SK-MEL-5 (cell line): ENCODE measurements around the gene SOD3. TPM values are rescaled to one million over a fixed set of nuclear protein-coding genes. Genes with fewer than 3 reads are reported as not detected.

ENCODE experiments used
- DNase-seq: peaks from one replicate; pipeline ENCODE4 v3.0.0-alpha.2; 2016; ENCODE audit warnings: low read depth, low spot score
- in situ Hi-C: cut with HindIII; loops from 2 replicates; pipeline ENCODE4 v1.10.0; 2016; ENCODE audit warnings: low sequenced_read_pairs, high pct_unique_total_duplicates, low pct_unique_long_range_greater_than_20kb
- total RNA-seq: library from RNA; depleted of rRNA; stranded (reverse); fragments of >200 nt; shearing (Covaris generic); gene quantifications from 2 replicates; pipeline ENCODE4 v1.2.3, GENCODE V29; 2014

SOD3 gene
- total RNA-seq, 1 experiment from 2014 or later: not detected

DNA sequence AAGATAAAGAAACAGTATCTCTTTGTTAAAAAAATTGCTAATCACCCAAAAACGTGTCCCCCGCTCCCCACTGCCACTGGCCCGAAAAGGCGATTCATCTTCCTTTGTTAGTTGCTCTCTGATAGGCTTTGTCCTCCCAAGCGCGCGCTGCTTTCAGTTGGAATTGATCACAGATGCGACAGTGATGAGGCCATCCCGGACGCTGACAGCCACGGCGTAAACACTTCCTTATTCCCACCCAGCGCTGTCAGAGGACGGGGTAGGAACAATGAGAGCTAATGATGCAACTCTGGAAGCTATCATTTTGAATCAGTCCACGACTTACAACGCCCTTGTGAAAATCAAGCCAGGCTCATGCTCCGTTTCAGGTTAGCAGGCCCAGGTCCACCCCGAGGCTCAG is 21.4 kb downstream of the SOD3 start:
- DNase-seq: no peak

DNA sequence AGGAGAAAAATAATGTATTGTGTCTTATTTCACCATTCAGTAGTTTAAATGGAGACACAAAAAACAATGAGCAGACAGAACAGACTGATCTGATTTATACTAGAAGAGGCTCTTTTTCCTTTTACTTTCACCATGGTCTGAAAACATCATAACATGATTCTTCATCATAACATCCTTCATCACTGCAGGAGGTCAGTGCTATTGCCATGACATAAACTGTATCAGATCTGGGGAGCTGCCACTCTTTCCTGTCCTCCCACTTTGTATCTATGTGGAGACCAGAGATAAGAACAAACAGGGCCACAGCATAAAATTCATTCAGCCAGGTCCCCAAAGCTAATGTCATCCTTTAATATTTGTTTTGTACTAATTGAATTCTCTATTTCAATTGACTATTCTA is 25.2 kb downstream of the SOD3 start:
- in situ Hi-C loops: no loop called here
- DNase-seq: no peak

More for the DNA sequence above, 21.4 kb downstream of the SOD3 start:
- in situ Hi-C loops: no loop called here

DNA sequence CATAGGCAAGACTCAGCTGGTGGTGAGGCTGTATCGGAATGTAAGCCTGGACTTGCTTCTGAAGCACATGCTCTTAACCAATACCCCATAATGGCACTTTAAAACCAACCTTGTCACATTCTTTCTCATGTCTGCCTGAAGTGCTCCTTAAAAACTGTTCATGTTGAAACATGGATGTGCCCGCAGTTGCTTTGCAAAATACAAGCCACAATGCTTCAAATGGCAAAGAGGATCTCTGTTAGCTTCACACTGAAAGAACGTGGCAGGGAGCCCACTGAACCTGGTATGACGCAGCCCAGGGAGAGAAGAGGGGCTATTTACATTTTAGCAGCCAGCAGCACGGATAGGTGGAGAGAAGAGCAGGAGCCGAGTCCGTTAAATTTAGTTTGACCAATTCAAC is 29.3 kb downstream of the SOD3 start:
- DNase-seq: no peak
- in situ Hi-C loops: no loop called here

DNA sequence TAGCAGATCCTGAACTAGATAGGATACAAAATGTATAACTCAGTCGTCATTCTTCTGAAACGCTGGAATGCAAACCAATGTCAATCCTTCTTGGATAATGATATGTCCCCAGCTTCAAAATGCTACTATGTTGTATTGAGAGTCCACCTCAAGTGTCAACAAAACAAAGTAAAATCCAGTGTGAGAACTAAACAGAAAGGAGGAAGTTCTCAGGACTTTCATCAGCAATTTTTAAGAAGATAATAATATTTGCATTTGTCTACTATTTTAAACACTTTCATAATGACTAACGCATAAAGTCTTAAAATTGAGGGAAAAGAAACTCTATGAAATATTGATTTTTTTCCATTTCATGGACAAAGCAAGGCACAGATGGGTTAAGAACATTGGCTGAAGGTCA is 36.3 kb downstream of the SOD3 start:
- DNase-seq: no peak
- in situ Hi-C loops: no loop called here

DNA sequence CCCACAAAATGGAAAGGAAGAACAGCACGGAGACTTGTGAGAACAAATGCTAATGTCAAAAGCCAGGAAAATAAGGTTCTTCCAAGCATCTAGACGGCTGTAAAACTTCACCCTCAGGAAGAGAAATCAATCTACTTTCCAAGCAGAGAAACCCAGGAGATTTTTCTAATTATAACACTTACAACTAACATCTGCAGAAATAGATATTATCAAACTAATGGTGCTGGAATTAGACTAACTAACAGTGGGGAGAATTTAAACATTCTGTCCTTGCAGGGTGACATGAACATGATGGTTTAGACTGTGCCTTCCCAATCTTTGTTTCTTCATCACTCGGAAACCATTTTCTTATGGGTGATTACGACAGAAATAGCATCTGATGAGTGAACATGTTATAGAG is 40.3 kb downstream of the SOD3 start:
- DNase-seq: no peak
- in situ Hi-C loops: no loop called here

DNA sequence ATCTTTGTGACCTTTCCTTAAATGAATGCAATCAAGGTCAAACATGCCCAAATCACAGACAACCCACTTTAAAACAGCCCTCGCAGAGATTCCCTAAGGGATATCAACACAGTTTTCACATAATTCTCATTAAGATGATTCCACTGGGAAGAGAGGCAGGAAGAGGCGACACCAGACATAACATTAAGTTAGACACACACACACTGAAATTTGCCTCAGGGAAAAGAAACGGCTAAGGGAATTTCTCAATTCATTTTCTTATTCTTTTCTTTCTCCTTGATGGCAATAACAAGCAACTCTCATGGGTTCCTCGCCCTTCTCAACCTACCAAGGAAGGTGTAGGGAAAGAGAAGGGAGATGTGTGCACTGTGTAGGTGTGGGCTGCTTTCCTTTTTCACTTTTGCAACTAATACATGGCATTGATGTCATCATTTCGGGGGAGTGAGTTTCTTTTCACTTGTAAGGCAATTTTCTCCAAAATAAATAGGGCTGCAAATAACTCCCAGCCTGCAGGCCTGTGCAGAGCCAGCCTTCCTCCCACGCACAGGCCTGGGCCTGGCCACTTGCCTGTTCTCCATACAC is 41.4 kb downstream of the SOD3 start:
- in situ Hi-C loops: no loop called here
- DNase-seq: no peak

DNA sequence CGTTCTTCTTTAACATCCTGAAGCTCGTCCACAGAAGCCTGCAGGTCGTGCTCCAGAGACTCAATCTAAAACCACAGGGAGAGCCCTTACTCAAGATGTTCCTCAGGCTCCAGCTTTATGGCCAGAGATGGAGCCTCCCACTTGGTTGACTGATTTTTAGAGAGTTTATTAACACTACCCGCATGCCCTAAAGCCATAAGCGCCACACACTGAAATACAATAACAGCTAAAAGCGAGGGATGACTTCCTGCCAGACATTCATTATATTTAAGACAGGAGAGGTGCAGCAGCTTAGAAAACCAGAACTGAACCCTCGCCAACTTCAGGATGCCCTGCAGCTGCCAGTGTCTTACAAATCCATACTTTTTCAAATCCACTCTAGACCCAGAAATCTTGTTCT is 42.0 kb downstream of the SOD3 start:
- in situ Hi-C loops: no loop called here
- no peak for DNase-seq

DNA sequence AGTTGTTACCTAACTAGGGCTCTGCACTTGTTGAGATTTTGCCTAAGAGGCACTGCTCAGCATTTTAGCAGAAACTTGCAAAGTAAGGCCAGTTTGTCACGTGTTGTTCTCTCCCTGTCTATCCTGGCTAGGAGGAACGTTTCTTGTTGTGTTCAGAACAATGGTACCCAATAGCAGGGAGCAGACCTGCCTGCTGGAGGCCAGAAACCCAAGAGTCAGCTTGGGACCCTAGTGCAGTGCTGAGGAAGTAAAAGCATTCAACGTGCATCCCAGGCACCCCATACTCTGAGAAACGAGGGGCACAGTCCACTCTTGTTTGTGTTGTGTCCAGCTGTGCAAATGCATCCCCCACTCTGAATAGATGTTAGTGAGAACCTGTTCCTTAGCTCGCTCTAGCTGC is 42.4 kb downstream of the SOD3 start:
- in situ Hi-C loops: no loop called here
- no peak for DNase-seq

DNA sequence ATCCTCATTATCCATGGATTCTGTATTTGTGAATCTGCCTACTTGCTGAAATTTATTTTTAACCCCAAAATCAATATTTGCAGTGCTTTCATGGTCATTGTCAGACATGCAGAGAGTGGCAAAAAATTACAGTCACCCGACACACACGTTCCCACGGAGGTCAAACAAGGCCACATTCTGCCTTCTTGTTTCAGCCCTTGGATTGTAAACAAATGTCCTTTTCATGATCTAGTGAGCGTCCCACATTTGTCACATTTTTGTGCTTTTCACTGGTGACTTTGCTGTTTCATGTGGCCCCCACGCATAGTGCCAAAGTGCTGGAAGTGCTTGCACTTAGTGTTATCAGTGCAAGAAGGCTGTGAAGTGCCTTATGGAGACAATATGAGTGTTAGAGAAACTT is 45.0 kb downstream of the SOD3 start:
- no peak for DNase-seq
- in situ Hi-C loops: no loop called here

DNA sequence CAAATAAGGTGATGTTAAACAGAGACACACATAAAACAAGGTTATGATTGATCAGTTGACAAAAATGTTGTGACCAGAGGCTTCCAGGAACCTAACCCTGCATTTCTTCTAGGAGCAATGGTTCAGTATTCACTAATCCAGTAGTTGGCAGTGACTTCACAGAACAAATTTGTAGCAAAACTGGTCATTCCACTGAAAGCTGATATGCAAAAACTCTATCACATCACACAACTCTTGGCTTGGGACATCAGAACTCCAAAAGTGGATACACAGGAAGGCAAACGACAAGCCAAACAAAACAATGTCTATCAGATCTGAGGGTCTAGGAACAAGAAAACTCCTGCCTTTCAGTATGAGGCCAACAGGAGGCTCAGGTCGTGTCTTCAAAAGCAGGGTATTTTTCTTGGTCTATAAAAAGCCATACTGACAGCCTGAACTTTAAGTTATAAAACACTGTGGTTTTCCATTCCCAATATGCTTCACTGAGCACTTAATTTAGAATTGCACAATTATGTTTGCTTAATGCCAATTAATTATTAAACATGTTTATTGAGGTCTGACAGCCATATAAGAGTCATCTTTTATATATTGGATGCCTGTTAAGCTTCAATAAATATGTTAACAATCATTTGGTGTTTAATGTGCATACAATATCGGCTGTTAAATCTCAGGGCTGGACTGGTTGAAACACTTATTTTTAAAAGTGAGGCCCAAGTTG is 45.6 kb downstream of the SOD3 start:
- in situ Hi-C loops: no loop called here
- no peak for DNase-seq

DNA sequence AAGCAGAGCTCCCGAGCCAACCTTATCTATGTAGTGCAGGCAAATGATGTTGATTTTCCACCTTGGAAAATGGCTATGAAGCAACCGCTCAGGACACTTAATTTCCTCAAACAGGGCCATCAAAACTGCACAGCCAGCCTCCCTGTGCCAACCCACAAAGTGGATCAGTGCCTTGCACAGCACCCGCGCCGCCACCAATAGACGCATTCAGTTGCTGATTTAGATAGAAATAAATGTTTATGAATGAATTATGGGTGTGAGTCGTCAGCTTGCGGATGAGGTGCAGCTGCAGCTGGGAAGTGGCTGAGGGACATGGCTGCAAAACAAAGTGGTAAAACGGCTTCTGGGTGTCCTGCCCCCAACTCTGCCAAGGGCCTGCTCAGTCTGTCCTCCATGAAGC is 47.0 kb downstream of the SOD3 start:
- in situ Hi-C loops: no loop called here
- DNase-seq: no peak

DNA sequence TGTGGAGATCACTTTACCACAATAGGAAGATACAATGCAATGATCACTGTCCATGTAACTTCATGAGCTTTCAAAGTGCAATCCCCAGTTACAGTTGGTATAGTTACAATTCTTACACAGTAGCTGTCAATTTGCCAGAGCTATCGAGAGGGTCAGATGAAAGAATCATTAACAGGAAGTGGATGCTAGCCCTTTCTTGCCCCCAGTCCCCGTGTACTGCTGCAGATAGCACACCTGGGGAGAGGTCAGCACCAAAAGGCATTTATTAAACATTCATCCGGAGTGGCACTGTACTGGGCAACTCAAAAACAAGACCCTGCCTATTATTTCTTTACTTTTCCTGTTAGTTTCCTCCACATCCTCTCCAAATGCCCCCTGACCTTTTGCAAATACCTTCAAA is 47.7 kb downstream of the SOD3 start:
- in situ Hi-C loops: no loop called here
- no peak for DNase-seq

DNA sequence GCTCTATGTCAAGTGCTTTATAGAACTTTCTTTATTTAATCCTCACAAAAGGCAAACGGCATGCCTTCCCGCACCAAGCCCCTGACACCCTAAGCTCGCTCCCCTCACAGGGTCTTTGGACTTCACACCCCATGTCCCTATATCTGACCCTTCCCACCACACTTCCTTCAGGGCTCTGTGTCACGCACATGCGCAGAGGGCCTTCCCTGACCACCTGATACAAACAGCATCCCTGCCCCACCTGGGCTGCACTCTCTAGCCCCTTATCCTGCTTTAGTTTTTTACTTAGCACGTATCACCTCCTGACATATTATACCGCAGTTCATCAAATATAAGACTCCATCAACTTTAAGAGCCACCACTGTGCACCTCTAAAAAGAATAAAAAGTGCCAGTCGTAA is 49.8 kb downstream of the SOD3 start:
- in situ Hi-C loops: no loop called here
- DNase-seq: no peak

DNA sequence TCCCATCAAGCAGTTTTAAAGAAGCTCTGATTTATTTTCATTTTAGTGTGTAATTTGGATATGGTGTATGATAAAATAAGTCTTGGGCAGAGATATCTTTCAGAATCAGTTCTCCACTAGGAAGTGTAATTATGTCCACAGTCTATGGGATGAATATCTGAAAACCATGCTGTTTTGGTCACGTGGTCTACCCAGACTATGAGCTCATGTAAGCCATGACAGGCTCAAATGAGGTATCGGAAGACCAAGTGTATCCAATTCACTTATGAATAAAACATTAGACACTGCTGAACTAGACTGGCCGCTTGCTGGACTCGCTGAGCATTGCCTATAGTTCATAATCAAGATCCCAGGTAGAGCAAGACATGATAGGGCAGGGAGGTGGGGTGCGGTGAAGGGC is 50.5 kb downstream of the SOD3 start:
- in situ Hi-C loops: no loop called here
- no peak for DNase-seq

DNA sequence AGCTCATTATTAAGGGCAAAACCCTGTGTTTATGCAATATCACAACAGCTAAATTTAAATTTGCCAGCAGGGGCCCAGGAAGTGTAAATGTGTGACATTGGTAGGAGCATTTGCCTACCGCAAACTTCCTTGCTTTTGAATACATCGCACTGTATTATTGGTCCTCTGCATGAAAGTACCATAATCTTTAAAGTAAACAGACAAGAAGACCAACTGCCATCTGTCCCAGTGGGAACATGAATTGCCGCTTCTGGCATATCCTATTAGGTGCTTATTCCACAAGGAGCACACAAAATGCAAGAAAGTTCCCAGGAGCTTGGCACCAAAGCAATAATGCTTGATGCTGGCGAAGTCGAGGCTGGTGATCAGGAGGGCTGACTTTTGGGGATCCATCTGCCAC is 51.3 kb downstream of the SOD3 start:
- in situ Hi-C loops: no loop called here
- DNase-seq: no peak

DNA sequence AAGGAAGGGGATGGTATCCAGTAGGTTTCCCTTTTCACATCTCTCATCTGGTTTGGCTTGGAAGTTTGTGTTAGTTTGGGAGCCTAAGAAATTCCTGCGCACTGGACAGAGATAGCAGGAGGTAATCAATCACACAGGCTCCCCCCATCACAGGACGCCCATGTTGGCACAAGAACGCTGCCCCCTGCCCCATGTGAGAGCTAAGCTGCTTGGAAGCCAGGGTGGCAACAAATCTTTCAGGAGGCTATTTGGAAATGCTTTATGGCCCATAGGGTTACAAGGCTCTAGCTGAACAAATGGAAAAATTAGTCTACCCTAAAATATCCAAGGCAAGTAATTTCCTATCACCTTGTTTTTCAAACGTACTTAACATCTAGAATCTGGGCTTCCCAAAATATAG is 54.0 kb downstream of the SOD3 start:
- no peak for DNase-seq
- in situ Hi-C loops: no loop called here

DNA sequence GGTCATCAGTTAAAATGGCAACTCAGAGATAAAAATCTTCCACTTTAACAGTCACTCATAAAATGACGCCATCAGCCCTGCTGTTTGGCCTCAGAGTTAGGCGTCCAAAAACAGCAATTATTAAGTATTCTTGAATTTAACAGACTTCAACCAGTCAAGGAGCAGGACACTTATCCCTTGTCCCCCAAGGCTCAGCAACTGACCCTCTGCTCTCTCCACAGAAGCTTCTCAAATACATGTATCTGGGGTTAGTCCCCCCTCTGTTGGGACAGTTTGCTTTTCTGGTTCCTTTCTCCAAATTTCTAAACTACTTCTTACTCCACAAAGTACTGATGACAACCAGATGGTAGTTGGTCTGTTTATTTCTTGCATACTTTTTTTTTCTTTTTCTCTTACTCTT is 54.4 kb downstream of the SOD3 start:
- in situ Hi-C loops: no loop called here
- DNase-seq: no peak
